GM19324 (cell line): ENCODE data around the gene KCNAB1.
"Not testable (repeated sequence)": the region's sequence is repeated elsewhere in the genome, so short reads cannot be mapped to it uniquely, and the experiment has no call there.

Source experiments
- ATAC-seq: cut with Tn5 transposase; IDR thresholded peaks from one replicate; pipeline ENCODE4 v1.9.1; 2021; ENCODE audit warnings: mild to moderate bottlenecking, moderate library complexity; ENCODE audit not compliant: unreplicated experiment, low FRiP score

The KCNAB1 gene

DNA sequence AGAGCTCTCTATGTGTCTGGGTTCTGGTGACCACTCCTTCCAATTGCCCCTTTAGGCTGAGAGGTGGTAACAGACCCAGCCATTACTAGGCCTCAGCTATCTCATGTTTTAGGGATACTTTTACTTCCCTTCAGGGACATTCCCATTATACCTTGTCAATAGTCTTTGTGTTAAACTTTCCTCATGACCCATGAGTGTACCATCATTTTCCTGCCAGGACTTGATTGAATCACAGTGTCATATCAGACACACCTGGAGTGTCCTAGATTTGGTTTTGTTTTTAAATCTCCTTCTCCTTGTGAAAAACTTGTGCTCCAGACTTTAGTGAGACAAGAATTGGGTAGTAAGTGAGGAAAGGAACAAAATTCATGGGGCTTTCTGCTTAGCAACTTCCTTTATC is 136.6 kb downstream of the KCNAB1 start:
- ATAC-seq = no peak

DNA sequence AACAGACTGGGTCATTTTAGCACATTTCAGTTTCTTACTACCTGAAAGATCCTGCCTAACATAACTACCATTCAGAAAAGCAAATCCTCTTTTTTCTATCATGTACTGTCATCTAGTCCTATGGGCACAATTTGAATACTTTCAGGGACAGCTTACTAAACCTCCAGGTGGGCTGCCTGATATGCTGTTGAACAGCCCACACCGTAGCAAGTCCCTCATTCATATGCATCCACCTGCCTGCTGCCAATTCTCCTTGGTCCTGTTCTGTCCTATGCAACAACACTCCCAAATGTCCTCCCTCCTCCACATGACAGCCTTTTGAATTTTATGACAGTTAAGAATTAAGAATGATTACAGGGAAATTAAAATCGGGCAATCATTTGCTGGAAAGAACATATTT is 137.9 kb downstream of the KCNAB1 start:
- ATAC-seq = no peak

- no peak for ATAC-seq
These were observed 139.5 kb downstream of the KCNAB1 start for GRCh38 chr3:156259896-156260295.

DNA sequence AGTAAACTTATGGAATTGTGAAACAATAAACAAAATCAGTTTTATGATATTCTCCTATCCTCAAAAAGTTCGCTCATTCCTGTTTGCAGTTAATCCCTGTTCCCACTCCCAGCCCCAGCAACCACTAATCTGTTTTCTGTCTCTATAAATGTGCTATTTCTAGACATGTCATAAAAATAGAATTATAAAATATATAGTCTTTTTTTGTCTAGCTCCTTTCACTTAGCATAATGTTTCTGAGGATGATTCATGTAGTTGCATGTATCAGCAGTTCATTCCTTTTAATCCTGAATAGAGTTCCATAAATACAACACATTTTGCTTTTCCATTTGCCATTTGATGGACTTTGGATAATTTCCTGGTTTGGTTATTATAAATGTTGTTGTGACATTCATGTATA is 140.0 kb downstream of the KCNAB1 start:
- no peak for ATAC-seq

DNA sequence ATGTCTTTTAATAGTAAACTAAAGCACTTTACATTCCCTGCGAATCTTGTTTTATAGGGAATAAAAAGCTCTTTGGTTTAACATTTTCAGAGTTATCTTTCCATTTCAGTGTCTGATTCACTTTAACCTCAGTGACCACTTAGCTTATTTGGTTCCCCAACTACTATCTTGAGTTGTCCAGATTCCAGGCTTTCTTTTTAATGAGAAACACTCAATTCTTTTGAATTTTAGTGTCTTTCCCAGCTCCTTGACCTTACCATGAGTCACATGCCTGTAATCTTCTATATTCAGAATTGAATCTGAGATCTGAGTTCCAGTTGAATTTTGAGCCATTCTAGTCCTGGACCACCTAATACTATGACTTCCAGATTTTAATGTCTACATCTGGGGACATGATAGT is 144.4 kb downstream of the KCNAB1 start:
- ATAC-seq = no peak

GRCh38 chr3:156271508-156271907 is 151.1 kb downstream of the KCNAB1 start:
- no peak for ATAC-seq

DNA sequence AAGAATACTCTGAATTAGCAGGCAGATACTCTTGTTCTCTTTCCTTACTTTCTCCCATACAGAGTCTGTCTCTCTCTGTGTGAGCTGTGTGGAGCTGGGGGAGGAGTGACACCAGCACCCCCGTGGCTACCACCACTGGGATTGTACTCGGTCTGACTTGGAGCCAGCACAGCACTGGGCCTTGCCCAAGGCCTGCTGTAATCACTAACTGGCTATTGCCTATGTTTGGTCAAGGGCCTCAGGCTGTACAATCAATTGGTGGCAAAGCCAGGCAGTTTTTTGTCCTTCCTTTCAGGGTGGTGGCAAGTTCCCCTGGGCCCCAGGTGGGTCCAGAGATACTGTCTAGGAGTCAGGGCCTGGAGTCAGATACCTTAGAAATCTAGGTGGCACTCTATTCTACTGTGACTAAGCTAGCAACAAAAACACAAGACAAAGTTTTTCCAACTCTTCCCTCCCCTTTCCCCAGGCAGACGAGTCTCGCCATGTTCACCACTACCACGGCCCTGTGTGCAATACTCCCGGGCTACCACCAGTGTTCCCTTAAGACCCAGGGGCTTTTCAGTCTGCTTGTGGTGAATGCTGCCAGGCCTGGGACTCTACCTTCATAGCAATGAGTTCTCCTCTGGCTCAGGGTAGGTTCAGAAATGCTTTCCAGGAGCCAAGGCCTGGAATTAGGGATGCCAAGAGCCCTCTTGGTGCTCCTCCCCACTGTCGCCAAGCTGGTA is 151.8 kb downstream of the KCNAB1 start:
- ATAC-seq = no peak

DNA sequence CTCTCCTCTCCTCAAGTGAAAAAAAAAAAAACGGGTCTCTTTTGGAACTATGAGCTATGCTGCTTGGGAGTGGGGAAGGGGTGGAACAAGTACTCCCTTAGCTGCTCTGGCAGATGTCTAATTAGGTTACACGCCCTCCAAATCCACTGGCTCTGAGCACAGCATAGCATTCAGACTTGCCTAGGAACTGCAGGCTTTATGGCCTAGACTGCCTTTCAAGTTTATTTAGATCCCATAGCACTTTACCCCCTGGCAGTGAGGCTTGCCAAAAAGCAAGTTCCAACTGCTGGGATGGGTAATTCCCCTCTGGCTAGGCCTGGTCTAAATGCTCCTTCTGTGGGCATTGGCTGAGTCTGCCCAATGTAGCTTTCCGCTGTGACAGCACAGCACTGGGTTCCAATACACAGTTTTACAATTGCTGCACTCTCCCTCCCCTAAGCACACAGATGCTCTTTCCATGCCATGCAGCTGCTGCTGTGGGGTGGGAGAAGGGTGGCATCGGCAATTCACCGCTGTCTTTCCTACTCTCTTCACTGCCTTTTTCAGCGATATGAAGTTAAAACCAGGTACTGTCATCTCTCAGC is 152.8 kb downstream of the KCNAB1 start:
- no peak for ATAC-seq

DNA sequence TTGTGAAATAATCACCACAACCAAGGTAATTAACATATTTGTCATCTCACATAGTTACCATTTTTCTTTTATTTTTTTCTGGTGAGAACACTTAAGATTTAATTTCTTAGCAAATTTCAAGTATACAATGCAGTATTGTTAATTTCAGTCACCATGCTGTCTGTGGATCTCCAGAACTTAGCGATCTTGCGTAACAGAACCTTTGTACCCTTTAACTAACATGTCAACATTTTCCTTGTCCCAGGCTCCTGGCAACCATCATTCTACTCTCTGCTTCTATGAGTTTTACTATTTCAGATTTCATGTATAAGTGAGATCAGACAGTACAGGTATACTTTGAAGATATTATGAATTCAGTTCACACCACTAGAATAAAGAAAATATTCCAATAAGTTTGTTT is 154.4 kb downstream of the KCNAB1 start:
- ATAC-seq = no peak

DNA sequence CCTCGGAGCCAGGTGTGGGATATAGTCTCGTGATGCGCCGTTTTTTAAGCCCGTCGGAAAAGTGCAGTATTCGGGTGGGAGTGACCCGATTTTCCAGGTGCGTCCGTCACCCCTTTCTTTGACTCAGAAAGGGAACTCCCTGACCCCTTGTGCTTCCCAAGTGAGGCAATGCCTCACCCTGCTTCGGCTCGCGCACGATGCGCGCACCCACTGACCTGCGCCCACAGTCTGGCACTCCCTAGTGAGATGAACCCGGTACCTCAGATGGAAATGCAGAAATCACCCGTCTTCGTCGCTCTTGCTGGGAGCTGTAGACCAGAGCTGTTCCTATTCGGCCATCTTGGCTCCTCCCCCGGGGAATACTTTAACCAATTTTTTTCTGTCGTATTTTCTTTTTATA is 164.3 kb downstream of the KCNAB1 start:
- not testable (repeated sequence) for ATAC-seq

DNA sequence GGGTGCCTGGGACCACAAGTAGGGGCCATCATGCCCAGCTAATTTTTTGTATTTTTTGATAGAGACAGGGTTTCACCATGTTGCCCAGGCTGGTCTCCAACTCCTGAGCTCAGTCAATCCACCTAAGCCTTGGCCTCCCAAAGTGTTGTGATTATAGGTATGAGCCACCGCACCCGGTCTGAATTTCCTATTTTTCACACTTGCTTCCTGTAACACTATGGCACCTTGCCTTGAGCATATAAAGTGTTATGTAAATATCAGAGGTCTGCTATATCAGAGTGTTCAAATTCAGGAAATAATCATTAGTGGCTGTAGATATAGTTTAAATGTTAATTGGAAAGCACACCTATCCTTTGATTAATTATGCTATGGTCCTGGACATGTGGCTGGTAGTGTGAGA is 165.2 kb downstream of the KCNAB1 start:
- no peak for ATAC-seq

DNA sequence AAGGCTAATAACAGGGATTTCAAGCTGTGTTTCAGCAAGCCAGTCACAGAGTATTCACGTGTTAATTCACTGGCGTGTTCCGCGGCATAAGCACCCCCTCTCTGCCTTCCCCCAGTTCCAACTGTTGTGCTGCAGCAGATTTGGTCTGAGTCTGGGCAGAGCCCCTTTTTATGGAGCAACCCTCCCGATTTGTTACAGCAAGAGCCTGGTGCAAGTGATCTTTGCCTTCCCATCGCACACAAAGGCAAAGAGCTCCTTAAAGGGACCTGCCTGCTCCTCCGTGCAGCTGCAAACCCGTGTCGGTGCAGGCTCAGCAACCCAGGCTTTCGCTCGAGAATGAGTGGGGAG is 170.5 kb downstream of the KCNAB1 start:
- ATAC-seq = no peak

DNA sequence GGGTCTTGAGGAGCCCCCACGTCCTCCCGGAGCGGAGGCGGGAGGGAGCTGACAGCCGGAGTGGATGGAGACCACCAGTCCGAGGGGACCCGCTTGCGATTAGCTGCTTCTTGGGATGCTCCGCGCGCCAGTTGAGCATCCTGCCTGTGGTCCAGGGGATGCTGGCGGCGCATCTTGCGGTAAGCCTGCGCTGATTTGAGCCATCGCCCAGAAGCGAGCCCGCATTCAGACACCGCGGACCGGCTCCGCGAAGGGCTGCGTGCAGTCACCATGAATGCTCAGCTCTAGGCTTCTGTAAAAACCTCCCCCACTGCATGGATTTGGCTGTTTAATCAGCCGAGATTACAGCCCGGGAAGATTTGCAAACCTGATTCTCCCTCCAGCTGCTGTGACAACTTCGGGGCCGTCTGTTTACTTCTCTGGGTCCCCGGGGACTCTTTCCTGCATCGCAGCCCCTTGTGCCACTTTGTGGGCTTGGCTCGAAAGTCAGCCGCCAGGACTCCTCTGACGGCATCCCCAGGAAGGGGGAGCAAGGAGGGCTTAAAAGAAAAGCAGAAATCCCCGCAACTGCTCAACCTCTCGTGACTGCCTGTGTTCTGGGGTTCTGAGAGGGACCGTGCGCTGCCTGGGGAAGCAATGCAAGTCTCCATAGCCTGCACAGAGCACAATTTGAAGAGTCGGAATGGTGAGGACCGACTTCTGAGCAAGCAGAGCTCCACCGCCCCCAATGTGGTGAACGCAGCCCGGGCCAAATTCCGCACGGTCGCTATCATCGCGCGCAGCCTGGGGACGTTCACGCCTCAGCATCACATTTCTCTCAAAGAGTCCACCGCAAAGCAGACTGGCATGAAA is 171.1 kb downstream of the KCNAB1 start:
- no peak for ATAC-seq

GRCh38 chr3:156293566-156293965 is 173.2 kb downstream of the KCNAB1 start:
- ATAC-seq = no peak

GRCh38 chr3:156297582-156297981 is 177.2 kb downstream of the KCNAB1 start:
- ATAC-seq = no peak

GRCh38 chr3:156298014-156298413 is 177.6 kb downstream of the KCNAB1 start:
- ATAC-seq = no peak

GRCh38 chr3:156298938-156299337 is 178.6 kb downstream of the KCNAB1 start:
- ATAC-seq = no peak

DNA sequence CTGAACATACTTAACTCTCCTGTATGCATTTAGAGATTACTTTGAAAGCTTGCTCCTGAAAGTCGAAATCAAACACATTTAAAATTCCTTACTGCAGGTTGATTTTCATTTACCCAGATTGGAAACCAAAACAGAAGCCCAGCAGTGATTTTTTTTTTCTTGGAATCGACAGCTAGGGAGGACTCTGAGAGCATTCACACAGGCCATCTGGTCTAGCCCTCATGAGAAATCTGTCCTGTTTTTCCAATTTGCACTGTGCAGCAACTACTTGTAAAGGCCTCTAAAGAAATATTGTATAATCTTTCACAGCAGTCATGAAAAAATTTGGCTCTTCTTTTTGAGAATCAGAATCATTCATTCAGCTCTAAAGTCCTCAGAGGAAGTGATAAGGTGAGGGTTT is 179.2 kb downstream of the KCNAB1 start:
- no peak for ATAC-seq

DNA sequence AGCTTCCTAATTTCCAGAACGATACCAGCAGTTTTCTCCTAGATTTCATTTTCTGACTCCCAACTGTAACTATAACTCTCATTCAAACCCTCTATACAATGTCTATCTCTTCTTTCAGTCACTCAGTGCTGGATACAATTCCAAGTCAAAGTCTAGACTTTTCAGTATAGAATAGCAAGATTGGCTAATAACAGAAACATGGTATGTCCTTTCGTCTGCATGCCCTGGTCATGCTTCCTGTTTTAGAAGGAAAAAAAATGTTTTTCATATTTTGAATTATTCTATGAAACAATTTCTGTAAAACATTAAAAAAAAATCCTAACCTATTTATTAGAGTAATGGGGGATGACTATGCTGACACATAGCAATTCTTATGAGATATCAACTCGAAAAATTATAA is 180.0 kb downstream of the KCNAB1 start:
- no peak for ATAC-seq

- no peak for ATAC-seq
These were observed 180.8 kb downstream of the KCNAB1 start for GRCh38 chr3:156300929-156301840.
